ENCODE results near the gene NNMT.

The NNMT gene

DNA sequence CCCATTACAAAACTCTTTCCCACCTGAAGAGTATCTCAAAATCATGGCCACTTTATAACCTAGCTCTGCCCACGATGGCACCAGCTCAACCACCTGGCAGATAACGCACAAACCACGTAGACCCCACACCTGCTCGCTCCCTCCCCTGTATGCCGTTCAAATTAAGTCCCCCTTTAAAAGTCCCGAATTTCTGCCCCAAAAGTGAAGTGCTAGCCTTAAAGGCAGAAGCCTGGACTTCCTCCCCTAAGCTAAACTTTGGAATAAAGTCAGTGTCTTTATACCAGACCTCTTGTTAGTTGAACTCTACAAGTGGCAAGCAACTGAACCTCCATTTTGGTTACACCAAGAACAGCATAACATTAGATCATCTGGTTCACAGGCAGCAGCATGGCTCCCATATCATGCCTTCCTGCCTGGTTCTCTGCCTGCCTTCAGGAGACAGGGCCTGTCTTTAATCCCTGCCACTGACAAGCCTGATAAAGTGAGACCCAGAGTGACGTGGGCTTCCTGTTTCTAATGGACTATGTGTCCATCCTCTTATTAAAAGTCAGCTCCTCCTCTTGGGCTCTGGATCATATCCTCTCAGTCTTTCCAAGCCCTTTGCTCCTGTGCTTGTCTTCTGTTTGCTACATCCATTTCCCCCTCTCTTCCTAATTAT lies 32.6 kb upstream of the NNMT start:
- DNase-seq, result no peak

DNA sequence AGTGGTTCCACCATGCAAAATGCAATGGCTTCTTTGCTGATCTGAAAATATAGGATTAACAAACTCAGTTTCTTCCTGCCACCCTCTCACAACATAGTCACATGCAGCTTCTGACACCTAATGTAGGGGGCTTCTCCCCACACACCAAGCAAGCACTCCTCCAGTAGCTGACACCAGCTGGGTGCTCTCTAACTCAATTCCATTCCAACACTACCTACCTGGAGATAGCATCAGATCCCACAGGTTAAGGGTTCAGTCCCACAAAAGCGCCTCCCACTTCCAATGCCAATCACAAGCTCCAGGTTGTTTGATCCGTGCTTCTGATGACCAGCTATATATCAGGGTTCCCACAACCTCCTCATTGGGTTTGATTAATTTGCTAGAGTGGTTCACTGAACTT lies 31.8 kb upstream of the NNMT start:
- no peak for DNase-seq

DNA sequence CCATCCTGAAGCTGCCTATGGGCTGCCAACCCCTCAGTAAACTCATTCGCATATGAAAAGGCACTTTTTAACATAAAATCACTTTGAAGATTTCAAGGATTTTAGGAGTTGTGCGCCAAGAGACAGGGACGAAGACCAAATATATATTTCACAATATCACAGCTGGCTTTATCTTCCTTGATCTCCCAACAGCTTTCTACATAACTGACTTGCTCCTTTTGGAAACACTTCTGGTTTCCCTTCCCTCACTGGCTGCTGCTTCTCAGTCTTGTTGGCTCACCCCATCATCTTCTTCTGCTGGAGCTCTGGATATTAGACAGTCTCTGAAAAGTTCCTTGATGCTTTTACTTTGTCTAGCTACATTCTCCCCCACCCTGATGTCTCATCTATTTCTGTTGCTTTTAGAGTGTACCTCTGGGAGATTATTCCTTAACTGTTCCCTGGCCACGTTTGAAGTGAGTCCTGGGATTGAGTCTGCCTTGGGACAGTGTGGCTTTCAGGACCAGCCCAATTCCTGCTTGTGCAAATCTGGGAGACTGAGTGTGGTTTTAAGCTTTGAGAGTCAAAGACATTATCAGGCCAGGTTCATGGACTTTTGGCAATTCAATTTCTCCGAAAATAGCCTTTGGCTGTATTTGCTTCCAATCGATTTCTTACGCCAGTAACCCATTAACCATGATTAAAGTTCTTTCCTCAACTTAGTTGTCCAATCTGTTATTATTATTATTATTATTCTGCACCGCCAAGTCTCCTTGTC lies 30.9 kb upstream of the NNMT start:
- no peak for DNase-seq

DNA sequence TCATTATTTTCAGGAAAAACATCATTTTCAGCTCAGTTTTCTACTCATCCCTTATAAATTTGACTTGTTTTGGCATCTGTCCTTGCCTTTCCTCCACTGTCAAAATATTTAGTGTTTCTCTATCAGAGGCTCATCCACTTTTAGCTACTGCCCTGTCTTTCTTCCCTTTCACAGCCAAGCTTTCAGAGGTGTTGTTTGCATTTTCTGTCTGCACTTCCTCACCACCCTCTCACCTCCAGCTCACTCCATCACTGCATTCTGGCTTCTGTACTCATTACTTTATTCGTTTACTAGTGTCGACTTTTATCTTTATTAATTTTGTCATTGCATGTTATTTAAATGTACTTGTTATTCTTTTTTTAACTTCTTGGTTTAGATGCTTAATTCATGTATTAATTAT lies 26.7 kb upstream of the NNMT start:
- DNase-seq, result no peak

DNA sequence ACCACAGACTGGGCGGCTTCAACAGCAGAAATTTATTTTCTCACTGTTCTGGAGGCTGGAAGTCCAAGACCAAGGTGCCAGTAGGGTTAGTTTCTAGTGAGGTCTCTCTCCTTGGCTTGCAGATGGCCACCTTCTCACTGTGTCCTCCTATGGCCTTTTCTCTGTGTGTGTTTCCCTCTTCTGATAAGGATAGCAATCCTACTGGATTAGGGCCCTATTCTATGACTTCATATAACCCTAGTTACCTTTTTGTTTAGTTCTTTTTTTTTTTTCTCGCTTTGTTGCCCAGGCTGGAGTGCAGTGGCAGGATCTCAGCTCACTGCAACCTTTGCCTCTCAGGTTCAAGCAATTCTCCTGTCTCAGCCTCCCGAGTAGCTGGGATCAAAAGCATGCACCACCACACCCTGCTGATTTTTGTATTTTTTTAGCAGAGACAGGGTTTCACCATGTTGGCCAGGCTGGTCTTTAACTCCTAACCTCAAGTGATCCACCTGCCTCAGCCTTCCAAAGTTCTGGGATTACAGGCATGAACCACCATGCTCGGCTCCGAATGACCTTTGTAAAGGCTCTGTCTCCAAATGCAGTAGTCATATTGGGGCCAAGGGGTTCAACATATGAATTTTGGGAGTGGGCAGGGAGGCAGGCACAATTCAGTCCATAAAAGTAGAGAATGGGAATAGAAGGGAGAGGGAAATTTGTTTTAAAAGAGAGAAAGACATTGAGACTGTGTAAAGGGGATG lies 25.5 kb upstream of the NNMT start:
- DNase-seq, result no peak

DNA sequence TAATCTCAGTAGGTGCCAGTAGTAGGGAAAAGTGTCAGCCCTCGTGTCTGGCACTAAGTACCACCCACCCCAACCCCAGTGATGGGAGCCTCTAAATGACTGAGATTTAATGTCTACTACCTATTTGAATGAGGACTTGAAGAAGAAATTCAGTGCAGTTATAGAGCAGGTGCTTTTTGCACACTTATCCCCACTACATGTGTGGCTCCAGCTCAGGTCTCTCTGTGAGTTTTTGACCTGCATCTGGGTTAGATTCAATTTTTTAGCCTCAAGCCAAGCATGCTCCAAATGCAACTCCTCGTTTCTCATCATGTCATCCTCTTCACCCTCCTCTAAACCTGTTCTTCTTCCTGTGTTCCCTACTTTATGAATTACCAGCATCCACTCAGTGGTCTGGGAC lies 24.9 kb upstream of the NNMT start:
- DNase-seq, result no peak

DNA sequence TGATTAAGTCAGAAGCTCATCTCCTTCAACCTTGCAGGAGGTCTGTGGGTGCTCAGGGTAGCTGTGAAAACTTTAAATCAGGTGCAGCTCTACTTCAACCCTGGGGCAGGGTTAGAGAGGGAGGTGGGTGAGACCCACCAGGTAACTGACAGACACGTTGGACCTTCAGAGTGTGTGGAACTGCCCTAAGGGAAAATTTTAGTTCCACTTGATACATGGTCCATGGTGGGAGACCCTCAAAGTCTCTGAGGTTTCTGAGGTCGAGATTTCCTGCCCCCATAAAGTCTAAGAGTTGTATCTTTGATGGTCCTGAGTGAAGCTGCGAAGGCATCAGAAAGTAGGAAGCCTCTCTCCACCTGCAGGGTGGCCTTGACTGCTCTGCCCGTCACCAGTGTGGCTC lies 23.9 kb upstream of the NNMT start:
- DNase-seq, result no peak

DNA sequence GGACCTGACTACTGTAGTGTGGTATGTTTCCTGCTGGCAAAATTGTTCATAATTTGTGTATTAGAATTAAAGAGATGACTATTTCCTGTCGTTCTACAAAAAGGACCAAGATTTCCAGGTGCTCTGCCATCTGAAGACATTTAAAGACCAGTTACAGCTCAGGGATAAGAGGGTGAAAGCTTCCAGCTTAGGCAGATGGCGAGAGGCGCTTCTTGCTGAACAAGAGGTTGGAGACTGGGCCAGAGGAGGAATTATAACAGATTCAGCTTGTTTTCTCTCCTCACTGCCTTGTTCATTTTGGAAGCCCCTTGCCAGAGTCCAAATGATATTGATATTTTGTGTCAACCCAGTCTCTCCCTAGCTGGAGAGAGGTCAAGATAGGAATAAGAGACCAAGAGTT lies 23.1 kb upstream of the NNMT start:
- DNase-seq, result no peak

DNA sequence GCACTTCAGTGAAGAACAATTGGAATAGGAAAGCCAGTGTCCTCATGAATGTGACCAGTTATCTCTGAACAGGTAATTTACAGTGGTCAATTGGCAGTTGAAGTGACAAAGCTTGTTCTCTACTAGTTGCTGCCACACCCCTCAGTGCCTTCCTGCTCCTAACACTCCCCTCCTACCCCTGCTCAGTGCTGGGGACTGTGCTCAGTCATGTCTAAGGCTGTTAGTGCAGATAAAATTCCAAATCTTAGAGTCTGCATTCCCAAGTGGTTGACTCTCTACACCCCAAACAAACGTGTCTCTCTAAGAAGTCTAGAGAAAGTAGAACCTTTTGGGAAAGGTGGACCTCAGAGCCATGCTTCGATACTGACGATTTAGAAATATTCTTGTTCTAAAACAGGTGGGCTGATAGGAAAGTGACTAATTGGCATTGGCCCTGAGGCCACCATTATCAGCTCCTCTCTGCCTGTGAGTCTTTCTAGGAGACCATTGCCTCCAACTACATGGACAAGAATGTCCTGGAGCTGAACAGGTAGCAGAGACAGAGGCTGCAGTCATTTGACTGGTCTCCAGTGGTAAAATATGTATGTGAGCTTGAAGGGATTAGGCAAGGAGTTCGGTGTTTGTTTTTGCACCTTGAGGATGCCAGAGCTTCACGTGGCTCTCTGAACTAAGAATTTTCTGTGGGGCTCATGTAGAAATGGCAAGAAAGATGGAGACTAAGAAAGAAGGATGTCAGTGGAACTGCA lies 22.1 kb upstream of the NNMT start:
- DNase-seq, result no peak

DNA sequence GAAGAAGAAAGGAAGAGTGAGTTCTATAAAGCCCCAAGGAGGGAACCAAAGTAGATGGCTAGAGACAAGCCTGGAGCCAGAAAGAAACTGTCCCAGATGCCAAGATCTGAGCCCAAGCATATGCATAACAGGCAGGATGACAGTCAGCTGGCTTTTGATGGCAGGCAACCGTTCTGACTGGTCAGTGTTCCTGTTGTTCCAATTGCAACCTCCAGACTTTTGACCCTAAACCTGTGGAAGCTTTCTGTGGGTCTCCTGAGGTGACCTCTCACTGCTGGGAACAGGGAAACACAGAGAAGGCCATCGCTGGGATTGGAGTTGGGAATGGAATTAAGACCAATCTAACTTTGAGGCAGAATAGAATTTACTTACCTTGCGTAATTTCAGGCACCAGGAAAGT lies 21.6 kb upstream of the NNMT start:
- no peak for DNase-seq

DNA sequence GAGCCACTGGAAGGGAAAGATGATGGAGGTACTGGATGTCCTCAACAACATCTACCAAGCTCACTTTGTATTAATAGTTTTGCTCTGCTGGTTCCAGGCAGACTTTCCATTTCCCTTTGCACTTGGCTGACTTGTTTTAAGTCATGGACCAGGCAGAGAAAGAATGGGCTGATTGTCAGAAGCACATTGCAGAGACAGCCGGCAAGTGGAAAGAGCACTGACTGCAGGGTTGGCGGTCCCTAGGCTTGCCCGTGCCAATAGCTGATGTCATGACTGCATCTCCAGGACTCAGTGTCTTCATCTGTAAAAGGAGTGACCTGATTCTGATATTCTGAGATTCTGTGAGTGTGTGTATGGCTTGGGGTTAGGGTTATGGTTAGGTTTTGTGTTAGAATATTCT lies 20.9 kb upstream of the NNMT start:
- no peak for DNase-seq

DNA sequence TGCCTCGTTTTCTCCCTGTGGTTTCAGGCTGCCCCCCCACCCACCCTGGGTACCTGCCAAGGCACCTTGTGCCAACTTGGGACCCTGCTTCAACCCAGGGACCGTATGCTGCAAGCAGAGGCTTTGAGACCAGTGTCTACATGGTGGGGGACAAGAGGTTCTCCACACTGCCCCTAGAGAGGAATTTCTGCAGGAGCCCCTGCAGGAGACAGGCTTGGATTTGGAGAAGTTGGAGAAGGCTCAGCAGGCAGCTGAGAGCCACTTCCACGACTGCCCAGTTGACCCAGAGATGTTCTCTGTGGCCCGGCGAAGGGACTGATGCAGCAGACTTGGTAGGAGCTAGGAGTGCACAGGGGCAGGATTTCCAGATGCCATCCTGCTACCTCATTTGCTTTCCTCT lies 20.1 kb upstream of the NNMT start:
- DNase-seq, result no peak

DNA sequence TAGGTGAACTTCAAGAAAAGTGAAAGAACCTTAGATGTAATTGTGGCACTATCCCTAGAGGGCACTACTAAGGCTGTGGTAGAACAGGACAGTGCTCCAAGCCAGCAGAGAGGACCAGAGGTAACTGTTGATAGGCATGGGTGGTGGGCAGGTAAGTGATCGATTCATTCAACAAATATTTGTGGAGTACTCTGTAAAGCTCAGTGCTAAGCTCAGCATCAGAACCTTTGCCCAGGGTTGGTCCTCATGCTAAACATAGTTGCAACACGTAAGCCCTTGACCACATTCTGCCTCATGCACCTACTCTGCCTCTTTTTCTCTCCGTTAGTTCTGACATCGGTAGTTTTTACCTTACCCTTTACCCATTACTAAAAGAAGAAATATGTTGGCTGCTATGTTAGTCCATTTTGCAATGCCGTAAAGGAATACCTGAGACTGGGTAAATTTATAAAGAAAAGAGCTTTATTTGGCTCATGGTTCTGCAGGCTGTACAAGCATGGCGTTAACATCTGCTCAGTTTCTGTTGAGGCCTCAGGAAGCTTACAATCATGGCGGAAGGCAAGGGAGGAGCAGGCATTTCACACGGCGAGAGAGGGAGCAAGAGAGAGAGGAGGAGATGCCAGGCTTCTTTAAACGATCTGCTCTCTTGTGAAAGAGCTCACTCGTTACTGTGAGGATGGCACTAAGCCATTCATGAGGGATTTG lies 18.4 kb upstream of the NNMT start:
- no peak for DNase-seq

DNA sequence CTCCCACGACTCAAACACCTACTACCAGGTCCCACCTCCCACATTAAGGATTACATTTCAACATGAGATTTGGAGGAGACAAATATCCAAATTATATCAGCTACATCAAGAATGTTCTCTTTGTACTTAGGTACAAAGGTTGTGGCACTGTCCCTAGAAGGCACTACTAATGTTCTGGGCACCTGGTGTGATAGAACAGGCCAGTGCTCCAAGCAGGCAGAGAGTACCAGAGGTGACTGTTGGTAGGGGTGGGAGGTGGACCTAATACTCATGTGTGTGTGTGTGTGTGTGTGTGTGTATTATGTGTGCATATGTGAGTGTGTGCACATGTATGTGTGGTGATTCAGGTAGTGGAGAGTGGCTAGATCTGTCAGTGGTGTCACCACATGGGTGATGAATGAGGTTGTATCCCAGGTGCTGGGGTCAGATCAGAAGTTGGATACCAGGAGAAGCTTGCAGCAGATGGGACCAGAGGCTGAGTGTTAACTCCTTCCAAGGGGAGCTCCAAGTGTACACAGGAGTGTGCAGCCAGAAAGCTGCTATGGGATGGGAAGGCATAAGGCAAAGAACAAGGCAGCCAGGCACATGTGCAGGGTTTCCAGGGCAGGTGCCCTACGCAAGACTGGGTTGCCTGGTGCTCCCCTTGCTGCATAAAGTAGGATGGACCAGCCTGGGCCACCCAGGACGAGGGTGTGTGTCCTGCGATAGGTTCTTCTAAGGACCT lies 17.7 kb upstream of the NNMT start:
- DNase-seq, result no peak

DNA sequence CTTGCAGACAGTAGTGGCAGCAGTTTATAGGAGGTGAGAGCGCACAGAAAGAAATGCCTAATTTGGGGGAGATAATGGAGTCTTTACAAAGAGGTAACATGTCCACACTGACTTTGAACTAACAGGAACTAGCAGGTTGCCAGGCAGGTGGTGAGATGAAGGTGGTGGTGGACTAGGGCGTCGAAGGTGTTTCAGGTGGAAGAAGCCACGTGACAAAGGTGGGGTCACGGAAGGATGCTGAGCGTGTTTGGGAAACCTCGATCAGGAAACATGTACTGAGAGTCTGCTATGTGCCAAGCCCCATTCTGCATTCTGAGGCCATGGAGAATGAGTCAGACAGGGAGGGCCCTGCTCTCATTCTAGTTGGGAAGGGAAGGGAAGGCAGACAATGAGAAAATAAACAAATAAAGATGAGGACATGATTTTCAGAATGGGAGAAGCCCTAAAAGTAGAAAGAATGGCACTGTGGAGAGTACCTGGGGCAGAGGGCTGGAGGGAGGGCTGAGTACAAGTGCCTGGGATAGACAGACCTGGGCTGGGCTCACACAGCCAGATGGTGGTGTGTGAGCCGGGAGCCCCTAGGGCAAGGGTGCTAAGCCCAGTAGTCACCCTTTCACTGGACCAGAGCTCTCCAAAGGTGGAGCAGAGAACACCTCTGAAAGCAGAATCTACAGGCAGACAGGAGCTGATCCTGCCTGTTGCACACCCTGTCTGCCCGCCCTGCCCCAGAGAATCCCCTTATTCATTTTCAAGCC lies 16.2 kb upstream of the NNMT start:
- DNase-seq, result no peak

DNA sequence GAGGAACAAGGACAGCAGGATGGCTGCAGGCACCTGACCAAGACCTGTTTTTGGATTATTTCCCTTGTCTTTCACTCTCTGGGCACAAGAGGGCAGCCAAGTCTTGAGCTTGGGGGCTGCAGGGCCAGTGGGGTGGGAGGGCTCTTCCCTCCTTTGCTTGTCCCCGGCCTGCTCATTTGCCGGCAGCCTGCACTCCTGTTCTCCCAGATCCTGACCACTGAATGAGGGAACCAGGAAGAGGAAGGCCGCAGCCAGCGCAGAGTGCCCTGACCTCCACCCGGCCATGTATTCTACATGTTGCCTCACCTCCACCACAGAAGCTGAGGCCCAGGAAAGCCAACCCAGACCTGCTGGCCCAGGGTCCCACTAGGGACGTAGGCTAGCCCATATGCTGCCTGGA lies 15.5 kb upstream of the NNMT start:
- no peak for DNase-seq

DNA sequence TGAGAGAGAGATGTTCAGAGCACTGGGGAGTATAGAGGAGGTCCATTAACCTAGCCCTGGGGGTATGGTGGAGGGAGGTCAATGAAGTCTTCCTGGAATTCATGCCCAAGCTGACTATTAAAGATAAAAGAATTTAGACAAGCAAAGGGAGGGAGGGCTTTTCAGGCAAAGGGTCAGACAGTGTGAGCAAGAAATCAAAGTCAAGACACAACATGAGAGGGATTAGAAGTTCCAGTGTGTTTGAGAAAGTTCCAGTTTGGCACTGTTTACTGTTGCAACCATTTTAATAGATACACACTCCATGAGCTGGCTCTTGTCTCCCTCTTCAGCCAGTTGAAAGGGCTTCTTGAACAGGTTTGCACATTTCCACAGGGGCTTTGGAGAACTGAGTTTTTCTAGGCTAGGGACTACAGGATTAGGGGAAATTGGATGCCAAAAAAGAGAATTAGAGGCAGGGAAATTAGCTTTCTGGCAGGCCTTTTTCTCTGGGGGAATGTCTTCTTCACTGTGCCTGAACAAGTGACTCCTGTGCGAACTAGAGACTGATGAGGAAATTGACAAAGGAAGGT lies 14.7 kb upstream of the NNMT start:
- no peak for DNase-seq

DNA sequence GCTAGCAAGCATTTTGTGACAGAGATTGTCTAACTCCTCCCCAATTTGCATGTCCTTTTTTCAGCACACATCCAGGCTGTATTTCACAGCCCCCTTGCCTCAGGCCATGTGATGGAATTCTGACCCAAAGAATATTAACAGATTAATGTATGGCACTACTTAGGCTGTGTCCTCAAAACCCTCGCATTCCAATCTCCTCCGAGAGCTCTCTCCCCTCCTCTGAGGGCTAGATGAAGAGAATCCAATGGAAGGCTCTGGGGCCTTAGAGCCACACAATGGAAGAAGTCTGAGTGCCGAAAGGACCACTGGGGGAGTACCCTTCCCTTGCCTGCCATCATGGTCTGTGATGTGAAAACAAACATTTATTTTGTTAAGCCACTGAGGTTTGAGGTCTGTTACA lies 13.7 kb upstream of the NNMT start:
- DNase-seq, result no peak

DNA sequence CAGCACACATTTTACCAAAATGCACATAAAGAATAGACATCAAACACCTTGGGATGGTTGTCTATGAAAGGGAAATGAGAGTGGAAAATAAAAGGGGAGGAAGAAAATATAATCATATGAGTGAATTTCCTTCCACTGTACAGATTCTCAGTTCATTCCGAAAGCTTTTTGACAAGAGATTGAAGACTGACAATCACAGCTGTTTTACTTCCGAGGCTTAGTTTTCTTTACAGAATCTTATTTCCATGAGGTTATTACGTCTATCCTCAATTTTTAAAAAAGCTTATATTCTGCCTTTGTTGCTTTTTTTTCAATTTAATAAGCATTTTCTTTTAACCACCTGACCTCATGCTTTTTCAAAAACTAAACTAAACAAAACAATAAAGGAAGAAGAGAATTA lies 12.8 kb upstream of the NNMT start:
- no peak for DNase-seq

DNA sequence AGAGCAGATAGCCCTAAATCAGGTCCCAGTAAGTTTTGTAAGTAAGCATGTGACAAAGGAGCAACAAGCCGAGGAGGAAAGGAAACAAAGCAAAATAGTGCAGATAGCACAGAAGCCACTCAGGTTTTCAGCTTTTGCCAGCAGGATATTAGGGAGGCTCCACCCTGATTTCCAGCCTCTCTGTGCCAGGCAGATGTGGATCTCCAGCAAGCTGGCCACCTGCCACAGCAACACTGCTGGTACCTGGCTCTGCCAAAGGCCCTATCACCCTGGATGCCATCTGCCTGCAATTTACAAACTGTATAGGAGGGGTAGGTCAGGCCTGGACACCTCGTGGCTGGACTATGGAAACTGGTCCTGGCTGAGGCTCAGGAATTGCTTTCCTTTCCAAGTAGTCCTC lies 12.2 kb upstream of the NNMT start:
- no peak for DNase-seq

DNA sequence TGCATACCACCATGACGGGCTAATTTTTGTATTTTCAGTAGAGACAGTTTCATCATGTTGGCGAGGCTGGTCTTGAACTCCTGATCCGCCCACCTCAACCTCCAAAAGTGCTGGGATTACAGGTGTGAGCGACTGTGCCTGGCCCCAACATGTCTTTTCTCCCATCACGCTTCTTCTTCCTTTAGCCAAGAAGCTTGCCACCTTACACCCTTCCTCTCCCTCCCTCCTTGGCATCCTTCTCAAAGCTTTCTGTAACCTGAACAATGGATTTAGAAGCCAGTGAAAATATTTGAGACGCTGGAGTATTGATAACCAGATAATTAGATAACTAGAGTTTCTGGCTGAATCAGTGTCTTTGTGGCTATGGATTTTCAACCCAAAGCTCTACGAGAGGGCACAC lies 11.3 kb upstream of the NNMT start:
- no peak for DNase-seq
